GM18867 (cell line): ENCODE measurements around the gene KCNT2.
A peak's percentile ranks its signal among the peaks of the same experiment; 100 is the strongest.
"Not testable (repeated sequence)": the region's sequence is repeated elsewhere in the genome, so short reads cannot be mapped to it uniquely, and the experiment has no call there.

Experiments
- ATAC-seq: cut with Tn5 transposase; IDR thresholded peaks from one replicate; pipeline ENCODE4 v1.9.1; 2021; ENCODE audit warnings: mild to moderate bottlenecking, moderate library complexity; ENCODE audit not compliant: unreplicated experiment

KCNT2 gene

DNA sequence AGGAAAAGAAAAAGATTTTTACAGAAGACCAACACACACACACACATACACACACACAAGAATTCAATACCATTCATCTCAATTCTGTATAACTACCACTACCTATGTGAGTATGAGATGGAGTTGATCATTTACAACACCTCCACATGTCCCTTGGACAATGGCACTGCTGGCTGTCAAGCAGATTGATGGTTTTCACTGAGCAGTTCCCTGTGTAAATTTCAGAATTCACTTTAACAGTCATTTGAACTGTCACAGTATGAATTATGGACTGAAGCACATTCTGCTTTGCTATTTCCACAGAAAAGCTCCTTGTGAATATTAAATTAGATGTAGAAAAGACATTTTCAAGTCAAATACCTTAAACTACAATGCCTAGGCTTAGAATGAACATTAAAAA lies 14.3 kb downstream of the KCNT2 start:
- ATAC-seq, result no peak

DNA sequence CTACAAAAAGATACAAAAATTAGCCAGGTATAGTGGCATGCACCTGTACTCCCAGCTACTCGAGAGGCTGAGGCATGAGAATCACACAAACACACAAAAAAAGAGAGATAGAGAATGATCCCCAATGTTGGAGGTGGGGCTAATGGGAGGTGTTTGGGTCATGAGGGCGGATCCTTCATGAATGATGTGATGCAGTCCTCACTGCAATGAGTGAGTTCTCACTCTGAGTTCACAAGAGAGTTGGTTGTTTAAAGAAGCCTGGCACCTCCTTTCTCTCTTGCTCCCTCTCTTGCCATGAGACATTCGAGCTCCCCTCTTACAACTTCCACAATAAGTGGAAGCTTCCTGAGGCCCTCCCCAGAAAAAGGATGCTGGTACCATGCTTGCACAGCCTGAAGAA lies 17.3 kb downstream of the KCNT2 start:
- no peak for ATAC-seq

DNA sequence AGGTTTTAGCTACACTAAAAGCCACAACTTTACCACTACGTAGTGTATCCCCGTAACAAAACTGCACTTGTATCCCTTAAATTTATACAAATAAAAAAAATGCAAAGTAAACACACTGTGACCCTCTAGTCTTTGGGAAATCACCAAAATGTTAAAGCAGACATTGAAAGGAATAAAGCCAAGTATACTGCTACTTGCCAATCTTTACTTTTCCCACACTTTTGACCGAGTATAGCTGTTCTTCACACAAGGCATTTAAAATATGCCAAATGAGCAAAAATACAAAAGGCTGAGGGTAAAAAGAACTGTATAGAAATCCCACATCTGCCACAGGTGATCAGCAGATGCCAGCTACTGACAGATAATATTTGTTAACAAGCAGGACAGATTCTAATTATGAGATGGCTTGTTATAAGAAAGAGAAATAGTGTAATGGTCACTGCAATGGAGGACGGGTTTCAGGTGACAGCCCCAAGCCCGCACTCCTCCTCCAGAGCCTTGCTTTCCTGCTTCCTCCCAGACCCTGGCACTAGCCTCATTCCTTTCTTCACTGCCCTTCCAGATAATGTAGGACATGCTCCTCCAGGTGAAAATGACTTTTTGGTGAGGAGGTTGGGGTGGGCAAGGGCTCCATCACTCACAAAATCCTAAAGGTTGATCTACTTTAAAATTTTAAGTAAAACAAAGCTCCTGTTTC lies 18.1 kb downstream of the KCNT2 start:
- ATAC-seq, result no peak

DNA sequence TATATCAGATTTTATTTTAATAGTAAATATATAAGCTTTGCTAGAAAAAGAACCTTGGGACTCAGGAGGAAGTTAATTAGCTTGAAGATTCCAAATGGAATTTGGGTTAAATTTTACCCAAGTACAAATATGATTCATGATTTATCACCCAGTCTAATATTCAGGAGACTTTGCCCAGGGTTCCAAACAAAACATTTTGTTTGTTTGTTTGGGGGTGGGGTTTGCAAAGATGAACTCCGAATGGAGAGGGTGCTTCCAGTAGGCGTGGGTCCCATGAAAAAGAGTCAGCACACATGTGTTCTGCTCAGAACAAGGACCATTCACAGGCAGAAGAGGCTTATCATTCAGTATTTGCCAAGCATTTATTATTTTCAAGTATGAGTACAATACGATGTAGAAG lies 23.5 kb downstream of the KCNT2 start:
- no peak for ATAC-seq

DNA sequence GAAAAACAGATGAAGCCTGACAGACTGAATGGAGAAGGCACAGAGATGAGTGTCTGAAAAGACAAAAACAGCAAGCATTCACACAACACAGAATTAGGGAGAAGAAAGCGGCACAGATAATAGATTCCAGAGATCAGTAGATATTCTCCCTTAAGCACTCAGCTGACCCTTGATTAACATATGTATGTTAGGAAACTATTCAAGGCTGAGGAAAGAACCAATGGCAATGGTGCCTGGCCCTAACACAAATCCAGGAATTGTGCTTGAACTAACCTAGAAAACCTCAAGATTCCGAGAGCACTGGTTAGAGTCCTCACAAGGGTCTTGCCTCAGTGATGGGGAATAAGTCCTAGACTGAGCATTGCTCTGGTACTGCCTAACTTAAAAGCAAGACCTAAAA lies 30.9 kb downstream of the KCNT2 start:
- ATAC-seq, result no peak

DNA sequence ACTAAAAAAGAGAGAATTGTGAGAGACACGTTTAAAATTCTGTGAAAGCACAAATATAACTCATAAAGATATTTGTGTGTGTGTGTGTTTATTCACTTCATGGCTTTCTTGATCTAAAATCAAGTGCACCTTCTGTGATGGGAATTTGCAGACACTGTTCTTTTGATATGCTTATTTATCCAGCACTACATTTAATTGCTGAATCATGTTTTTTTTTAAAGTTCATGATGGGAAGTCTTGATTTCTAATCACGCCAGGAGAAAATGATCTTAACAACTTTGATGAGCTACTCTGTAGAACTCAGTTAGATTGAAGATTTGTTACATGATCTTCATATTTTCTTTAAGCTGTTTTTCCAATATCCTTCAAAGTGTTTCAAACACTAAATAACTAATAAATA lies 35.0 kb downstream of the KCNT2 start:
- no peak for ATAC-seq

DNA sequence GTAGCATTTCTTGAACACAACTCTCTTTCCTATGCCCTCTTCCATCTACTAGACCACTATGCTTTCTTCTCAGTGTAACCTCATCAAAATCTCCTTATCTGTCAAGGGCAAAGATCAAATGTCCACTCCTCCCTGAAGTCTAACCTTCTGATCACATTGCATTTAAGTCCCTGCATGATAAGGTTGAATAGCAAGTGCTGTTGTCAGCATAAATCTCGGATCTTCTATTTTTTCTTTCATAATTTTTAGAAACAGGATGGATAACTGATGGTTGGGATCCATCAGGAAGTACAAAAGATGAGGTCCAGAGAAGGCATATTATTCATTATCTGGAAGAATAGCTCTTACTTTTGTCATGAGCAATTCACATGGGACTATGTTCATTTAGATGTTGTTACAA lies 41.0 kb downstream of the KCNT2 start:
- no peak for ATAC-seq

DNA sequence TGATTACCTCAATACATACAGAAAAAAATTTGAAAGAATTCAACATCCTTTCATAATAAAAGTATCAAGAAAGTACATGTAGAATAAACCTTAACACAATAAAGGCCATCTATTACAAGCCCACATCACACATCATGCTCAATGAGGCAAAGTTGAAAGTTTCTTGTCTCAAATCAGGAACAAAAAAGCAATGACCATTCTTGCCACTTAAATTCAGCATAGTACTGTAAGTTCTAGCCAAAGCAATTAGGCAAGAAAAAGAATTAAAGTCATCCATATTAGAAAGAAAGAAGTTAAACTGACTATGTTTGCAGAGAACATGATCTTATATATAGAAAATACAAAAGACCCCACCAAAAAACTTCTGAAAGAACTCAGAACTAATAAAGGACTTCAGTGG lies 44.5 kb downstream of the KCNT2 start:
- no peak for ATAC-seq

DNA sequence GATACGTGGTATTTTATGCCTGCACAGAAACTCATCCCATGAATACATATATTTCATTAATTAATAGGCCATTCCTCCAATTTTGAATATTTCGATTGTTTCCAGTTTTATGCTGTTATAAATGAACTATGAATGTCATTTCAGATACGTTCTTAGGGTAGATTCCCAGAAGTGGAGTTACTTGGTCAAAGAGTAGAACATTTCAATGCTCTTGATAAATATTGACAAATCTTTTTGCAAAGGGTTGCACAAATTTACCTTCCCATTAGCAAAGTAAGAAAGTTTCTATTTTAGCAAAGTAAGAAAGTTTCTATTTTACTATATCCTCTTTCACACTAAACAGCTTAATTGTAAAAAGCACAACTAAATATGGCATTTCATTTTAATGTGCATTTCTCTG lies 48.9 kb downstream of the KCNT2 start:
- no peak for ATAC-seq

DNA sequence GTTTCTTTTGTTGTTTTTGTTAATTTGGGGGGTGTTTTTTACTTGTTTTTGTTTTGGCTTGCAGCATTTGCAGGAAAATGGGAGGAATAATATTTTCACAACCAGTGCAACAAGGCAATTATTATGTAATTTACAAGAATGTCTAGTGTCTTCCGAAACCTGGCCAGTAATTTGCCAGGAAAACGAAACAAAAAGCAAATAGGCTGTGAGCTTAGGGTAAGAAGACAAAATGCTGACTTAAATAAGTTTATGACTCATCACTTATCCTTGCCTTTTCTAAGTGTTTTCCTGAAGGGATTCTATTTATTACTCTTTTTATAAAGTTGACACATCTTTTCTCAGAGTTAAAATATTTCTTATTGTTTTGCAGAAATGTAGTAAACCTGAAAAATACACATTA lies 49.8 kb downstream of the KCNT2 start:
- peak; percentile 89 for ATAC-seq

DNA sequence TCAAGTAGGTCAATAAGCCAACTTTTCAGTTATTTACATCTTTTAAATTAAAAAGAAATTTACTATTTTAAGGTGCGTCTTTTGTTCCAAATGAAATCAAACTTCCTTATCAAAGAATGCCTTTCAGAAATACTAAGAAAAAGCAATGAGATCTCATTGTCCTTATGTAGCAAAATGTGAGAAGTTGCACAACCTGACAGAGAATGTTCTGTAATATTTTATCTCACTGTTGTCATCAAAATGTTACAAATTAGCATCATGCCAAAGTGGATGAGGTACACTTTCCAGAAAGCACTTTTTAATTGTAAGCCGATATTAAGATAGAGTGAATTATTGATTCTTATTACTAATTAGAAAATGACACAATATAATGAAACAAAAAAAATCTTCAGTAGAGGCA lies 50.4 kb downstream of the KCNT2 start:
- no peak for ATAC-seq

DNA sequence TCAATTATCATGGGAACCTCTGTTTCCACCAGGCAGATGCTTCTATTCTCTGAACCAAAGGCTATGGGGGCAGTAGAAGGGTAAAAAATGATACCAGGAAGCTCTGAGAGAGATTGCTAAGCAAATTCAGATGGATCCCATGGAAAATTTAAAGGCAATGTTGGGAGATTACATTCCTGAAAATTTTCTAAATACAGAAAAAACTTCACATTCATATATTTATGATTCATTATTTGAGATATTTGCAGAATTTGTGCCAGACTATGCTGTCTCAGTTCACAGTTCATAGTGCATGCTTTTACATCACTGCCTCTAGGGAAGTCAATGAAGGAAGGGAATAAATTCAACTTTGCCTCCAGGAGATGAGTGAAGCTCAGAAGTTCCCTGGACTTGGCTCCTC lies 57.5 kb downstream of the KCNT2 start:
- ATAC-seq, result no peak

DNA sequence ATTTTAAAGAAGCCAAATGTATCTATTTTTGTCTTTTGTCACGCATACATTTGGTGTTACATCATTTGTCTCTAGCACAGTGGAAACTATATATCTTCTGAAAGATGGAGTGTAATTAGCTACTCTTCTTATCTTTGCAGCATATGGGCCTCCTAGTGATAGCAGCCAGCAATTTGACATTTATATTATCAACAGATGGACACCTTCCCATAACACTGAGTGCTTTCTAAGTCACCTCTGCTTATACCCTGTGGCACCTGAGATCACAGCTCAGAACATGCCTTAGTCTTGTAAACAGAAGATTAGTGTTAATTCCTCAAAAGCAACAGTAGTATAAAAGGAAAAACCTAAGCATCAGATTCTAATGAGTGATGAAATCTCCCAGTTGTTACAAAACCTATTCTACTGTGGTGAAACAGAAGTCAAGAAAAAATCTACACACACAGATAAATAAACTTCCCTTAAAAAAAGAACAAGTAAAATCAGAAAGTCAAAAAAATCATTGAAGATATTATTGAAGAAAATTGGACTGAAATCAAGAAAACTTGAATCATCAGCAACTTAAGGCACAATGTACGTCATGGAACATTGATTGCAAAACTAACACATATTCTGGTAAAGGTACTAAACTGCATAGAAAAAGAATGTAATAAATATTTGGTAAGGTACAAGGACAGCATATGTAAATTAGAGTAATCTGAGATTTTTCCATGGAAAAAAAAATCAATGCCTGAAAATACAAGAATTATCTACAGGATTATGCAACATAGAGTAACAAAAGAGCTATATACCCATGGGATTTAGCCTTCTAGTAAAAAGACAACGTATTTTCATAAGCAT lies 61.7 kb downstream of the KCNT2 start:
- ATAC-seq, result no peak

DNA sequence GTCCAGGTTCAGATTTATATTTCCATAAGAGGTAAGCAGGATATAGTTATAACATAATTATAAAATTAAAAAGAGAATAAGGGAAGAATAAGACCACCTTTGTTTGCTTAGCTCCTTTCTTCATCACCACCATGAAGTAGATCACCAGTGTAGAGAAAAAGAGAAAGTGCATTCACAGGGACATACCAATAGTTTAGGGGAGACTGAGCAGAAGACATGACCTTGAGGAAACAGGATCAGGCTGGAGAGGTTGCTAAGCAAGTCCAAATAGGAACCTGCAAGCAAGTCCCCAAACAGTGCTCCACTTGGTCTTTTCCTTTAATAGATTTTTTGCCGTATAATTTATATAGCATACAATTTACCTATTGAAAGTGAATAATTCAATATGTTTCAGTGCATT lies 63.0 kb downstream of the KCNT2 start:
- ATAC-seq, result no peak

DNA sequence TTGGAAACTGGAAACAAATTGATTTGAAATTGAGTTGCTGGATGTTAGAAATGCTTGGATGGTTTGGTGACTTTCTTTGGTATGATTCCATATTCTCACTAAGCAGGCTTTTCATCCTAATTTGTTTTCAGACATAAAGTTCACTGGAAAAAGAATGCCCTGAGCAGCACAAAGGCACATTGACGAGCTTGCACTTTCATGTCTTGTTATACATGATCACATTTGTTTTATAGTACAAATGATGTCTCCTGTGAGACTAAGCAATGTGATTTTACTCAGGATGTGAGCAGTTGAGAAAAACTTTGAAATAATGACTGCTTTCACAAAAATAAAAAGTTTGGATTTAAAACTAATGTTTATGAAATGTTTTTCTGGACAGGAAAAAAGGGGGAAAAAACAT lies 63.6 kb downstream of the KCNT2 start:
- no peak for ATAC-seq

DNA sequence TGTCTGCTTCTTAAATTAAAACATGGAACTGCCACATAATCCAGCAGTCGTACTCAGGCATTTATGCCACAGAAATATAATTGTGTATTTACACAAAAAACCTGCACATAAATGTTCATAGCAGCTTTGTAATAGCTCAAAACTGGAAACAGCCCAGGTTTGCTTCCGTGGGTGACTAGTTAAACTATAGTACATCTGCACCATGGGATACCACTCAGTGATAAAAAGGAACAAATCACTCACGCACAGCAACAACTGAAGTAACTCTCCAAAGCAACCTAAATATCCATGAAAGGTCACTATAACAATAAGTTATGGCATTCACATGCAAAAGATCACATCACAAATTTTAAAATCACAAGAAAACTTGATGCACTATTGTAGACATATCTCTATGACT lies 64.4 kb downstream of the KCNT2 start:
- ATAC-seq, result no peak

DNA sequence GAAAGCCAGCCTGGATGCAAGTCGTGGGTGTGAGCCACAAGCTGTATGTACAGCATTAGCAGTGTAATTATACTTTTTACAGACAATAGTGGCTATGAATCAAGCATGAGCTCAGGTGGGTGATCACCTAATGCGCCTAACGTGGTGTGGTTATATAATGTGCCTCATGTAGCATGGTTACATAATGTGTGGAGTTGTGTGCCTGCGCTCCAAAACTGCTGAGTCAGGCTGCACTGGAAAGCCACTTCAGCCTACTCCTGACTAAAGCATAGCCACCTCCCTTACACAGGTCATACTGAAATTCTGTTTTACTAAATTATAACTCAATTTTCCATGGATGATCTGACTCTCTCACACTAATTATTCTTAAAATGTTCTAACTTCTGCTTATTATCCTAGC lies 69.8 kb downstream of the KCNT2 start:
- ATAC-seq, result no peak

DNA sequence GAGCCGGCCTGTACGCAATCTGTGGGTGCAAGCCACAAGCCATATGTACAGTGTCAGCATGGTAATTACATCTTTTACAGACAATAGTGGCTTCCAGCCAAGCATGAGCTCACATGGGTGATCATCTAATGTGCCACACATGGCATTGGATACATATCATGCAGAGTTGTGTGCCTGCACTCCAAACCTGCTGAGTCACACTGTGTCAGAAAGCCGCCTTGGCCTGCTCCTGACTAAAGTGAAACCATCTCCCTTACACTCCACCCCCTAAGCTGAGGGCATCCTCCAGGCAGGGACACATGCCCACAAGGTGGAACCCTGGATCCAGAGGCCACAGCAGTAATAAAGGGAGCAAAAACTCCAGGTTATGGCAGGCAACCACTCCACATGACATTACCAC lies 72.5 kb downstream of the KCNT2 start:
- no peak for ATAC-seq

DNA sequence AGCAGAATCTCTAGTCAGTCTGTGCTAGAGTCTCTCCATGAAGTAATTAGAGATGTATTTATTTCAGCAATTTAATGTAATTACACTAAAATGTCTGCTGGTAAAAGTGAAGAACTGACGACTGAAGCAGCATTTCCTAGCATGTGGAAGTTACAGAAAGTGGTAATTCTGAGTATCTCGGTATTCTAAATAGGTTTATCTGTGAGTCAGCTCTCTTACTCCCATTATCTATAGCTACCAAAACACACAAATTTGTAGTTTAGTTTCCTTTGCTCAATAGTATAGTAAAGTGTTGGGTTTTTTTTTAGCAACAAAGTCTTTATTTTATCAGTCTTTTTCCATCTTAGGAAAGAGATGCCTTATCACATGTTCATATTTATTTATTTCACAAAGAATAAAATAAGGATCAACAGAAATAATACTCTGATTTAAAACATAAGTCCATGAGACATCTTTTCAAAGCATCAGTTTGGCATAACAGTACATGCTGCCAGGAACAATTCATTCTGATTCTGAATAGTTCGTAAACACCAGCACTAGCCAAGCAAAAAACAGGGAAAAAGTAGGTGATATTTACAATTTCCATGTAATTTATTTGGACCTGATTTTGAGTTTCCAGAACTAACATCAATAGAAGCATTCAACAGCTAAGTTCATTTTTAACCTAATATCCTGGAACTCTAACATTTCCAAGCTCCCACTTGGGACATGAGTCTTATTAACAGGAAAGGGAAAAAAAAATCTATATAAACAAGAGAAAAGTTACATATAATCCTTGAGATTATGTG lies 76.3 kb downstream of the KCNT2 start:
- ATAC-seq, result no peak

DNA sequence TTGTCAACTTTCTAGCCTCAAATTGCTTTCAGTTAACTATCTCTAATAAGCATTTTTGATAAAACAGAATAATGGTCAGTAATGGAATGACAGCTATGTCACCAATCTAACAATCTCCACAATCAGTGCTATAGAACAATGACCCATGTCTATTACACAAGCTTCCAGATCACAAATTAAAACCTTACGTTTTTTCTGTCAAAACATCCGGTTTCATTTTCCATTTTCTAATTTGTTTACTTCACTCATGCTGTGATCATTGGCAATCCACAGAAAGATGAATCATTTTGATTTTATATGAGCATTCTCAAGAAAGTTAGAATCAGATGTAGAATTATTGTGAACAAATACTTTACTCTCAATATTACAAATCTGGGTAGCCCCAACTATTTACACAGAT lies 80.3 kb downstream of the KCNT2 start:
- no peak for ATAC-seq

DNA sequence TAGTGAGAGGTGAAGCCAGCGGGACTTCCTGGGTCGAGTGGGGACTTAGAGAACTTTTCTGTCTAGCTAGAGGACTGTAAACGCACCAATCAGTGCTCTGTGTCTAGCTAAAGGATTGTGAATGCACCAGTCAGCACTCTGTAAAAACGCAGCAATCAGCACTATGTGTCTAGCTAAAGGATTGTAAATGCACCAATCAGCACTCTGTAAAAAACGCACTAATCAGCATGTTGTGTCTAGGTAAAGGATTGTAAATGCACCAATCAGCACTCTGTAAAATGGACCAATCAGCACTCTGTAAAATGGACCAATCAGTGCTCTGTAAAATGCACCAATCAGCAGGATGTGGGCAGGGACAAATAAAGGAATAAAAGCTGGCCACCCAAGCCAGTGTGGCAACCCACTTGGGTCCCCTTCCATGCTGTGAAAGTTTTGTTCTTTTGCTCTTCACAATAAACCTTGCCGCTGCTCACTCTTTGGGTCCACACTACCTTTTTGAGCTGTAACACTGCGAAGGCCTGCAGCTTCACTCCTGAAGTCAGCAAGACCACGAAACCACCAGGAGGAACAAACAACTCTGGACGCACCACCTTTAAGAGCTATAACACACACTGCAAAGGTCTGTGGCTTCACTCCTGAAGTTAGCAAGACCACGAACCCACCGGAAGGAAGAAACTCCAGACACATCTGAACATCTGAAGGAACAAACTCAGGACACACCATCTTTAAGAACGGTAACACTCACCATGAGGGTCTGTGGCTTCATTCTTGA lies 85.5 kb downstream of the KCNT2 start:
- ATAC-seq, result not testable (repeated sequence)
